Measurements from ENCODE around the gene AIRE.
"Not testable (repeated sequence)": the region's sequence is repeated elsewhere in the genome, so short reads cannot be mapped to it uniquely, and the experiment has no call there.

Gene AIRE

DNA sequence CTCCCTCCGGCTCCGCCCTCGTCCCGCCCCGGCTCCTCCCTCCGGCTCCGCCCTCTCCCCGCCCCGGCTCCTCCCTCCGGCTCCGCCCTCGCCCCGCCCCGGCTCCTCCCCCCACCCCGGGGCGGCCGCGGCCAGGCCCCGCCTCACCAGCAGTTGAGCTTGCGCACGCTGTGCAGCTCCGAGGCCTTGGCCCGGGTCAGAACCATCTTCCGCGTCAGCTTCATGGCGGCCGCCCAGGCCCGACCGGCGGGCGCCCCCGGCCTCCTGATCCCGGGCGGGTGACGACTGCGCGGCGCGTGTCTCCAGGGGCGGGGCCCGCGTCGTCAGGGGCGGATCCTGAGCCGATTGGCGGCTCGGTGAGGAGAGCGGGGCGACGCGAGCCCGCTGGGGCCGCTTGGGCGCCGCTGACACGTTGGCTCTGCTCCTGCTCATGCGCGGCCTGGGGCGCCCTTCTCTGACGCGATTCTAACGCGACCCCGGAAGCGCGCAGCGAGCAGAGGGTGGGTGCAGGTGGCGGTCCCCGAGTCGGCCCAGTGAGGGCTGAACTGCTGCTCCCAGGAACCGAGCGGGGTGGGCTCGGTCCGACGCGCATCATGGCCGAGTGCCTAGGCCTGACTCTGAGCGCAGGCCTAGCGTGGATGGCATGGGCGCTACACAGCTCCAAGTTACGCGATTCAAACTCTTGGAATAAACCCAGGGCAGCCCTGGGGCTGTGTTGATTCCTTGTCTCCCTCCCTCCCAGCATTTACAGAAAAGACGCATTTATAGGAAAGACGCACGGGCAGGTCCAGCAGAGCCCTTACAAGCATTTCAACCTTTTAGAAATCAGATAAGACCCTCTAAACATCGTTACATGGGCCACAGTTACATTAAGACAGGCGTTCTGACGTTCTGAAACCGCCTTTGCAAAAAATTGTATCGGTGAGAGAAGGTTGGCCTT lies 53.6 kb downstream of the AIRE start, which contains the start of gene CFAP410:
Gene CFAP410, minus strand, starts transcription at position 420 of the 940 bp plus-strand sequence. Its CDS starts 196 bp downstream, at position 224.
- peak; percentile 97 for DNase-seq

- DNase-seq, result not testable (repeated sequence)
These were observed 56.2 kb downstream of the AIRE start for GRCh38 chr21:44341726-44342458.

DNA sequence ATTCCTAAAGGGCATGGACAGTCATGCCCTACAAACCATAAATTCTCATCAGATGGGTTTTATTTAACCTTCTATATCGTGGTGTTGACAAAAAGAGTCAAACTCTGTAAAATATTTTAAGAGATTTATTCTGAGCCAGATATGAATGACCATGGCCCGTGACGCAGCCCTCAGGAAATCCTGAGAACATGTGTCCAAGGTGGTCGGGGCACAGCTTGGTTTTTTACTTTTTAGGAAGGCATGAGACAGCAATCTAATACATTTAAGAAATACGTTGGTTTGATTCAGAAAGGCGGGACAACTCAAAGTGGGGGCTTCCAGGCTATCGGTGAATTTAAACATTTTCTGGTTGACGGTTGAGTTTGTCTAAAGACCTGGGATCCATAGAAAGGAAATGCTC lies 57.3 kb downstream of the AIRE start:
- DNase-seq, result not testable (repeated sequence)

DNA sequence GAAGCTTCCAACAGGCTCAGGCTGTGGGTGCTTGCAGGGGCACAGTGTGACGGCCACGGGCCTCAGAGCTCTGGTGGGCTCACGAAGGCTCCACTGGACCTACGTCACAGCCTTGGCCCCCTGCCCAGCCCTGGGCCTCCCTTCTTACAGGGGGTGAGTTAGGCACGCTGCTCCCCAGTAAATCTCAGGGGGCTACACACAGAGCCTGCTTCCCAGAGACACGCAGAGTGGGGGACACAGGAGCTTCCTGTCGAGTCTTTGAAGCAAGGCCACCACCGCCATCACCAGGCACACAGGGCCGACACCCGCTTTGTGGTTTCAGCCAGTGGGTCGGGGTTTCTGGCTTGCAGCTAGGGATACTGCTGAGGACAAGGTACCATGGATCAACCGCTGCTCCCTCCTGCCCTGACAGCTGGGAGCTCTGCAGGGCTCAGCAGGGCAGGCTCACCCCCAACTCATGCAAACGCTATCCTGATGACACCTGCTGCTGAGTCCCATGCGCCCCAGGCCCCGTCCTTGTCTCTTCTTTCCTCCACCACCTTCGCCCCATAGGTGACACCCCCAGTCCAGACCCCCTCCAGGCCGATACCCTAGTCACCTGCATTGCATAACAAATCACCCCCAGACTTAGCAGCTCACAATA lies 59.0 kb downstream of the AIRE start:
- DNase-seq, result no peak

DNA sequence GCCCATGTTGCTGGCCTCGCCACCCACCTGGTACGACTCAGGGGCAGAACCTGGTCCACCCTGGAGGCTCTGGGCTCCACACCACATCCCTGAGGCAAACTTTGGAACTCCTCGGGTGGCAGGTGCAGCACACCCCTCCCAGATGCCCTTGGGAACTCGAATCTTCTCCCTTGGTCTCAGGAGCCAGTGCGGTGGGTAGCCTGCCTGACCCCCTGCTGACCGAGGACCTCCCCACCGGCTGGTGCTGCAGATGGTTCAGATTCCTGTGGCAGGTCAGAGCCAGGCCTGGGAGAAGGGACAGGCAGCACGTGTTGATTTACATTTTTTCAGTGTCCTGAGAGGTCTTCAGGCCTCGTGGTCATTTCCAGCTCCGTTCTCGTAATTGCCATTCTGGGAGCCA lies 59.8 kb downstream of the AIRE start:
- DNase-seq, result no peak

DNA sequence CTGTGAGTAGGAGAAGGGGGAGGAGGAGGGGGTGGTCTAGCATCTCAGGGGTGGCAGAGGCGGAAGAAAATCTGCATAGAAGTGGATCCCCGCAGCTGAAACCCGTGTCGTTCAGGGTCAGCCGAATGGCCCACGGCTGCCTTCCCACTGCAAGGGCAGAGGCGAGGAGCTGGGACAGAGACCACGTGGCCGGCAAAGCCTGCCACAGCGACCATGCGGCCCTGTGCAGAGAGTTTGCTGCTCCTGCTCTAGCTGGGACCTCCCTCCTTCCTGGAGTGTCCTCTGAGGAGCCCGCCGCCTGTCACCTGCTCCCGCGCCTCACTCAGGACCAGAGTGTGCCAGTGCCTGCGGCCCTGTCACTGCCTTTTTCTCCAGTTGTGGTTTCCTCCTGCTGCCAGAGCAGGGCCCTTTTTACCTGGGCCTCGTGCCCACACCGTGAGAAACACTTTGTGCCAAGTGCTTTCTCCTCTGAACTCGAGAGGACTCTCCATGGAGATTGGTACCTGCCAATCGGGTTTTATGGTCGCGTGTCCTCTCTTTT lies 62.3 kb downstream of the AIRE start:
- no peak for DNase-seq
